Loucy (cell line): Measurements from ENCODE around the gene CDHR5.

Experiments used
- EZH2phosphoT487 ChIP-seq: fragments of 200-600 bp; IDR thresholded peaks from 2 replicates; pipeline ENCODE4 v1.6.1; 2018; ENCODE audit warnings: antibody characterized with exemption, mild to moderate bottlenecking, moderate library complexity, borderline replicate concordance
- TF ChIP-seq, protein P1 (sequence below): fragments of 200-600 bp; sonication (generic); conservative IDR thresholded peaks from 2 replicates; pipeline ENCODE4 v1.5.1; 2014; ENCODE audit warnings: mild to moderate bottlenecking, antibody characterized with exemption, low read length

DNA sequence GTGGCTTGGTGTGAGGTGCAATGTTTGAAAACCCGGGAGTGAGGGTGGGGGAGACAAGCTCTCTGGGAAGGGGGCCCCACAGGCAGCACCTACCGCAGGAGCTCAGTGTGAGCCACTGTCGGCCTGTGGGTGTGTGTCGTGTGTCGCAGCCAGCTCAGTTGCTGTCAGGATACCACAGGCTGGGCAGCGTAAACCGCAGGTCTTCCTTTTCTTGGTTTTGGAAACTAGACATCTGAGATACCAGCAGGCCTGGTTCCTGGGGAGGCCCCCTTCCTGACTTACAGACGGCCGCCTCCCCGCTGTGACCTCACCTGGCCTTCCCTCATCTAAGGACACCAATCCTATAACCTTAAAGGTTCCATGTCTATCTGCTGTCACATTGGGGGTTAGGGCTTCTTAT lies 28.4 kb downstream of the CDHR5 start:
- TF ChIP-seq, protein P1, sequence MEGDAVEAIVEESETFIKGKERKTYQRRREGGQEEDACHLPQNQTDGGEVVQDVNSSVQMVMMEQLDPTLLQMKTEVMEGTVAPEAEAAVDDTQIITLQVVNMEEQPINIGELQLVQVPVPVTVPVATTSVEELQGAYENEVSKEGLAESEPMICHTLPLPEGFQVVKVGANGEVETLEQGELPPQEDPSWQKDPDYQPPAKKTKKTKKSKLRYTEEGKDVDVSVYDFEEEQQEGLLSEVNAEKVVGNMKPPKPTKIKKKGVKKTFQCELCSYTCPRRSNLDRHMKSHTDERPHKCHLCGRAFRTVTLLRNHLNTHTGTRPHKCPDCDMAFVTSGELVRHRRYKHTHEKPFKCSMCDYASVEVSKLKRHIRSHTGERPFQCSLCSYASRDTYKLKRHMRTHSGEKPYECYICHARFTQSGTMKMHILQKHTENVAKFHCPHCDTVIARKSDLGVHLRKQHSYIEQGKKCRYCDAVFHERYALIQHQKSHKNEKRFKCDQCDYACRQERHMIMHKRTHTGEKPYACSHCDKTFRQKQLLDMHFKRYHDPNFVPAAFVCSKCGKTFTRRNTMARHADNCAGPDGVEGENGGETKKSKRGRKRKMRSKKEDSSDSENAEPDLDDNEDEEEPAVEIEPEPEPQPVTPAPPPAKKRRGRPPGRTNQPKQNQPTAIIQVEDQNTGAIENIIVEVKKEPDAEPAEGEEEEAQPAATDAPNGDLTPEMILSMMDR, result no peak
- no peak for TF ChIP-seq EZH2phosphoT487
